Activated CD4-positive, CD25-positive, alpha-beta regulatory T cell treated with anti-CD3 and anti-CD28 coated beads, Interleukin-2, amount 50 U/mL, for 24 hours (primary cell): ENCODE results near the gene STARD3NL.
"Not testable (repeated sequence)": the region's sequence is repeated elsewhere in the genome, so short reads cannot be mapped to it uniquely, and the experiment has no call there.

ENCODE experiments used
- ATAC-seq, 2 donors: fragments of 150-1000 bp; cut with Tn5 transposase; one replicate each; pipeline ENCODE4 v1.10.0; 2021; ENCODE audit warnings: mild to moderate bottlenecking in 1 of 2, moderate library complexity in 1 of 2

STARD3NL gene

DNA sequence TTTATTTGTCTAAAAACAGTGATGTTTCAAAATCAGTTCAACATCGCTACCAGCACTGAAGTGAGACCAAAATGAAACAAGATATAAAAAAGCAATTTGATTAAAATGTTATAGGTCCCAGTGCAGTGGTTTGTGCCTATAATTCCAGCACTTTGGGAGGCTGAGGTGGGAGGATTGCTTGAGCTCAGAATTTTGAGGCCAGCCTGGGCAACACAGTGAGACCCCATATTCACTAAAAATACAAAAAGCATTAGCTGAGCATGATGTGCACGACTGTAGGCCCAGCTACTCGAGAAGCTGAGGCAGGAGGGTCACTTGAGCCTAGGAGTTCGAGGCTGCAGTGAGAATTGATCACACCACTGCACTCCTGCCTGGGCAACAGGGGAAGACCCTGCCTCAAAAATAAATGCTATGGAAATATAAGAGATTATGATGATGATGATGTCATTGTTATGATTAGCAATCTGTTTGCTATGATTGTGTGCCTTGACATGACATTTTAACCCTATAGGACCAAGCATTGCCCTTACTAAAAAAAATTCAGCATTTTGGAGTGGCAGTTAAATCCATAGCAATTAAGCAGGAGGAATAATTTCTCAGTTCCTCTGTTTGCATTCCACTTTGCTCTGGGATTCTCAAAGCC, 91.8 kb downstream of the STARD3NL start:
- not testable (repeated sequence) for ATAC-seq

GRCh38 chr7:38270405-38270804, 92.4 kb downstream of the STARD3NL start:
- not testable (repeated sequence) for ATAC-seq

DNA sequence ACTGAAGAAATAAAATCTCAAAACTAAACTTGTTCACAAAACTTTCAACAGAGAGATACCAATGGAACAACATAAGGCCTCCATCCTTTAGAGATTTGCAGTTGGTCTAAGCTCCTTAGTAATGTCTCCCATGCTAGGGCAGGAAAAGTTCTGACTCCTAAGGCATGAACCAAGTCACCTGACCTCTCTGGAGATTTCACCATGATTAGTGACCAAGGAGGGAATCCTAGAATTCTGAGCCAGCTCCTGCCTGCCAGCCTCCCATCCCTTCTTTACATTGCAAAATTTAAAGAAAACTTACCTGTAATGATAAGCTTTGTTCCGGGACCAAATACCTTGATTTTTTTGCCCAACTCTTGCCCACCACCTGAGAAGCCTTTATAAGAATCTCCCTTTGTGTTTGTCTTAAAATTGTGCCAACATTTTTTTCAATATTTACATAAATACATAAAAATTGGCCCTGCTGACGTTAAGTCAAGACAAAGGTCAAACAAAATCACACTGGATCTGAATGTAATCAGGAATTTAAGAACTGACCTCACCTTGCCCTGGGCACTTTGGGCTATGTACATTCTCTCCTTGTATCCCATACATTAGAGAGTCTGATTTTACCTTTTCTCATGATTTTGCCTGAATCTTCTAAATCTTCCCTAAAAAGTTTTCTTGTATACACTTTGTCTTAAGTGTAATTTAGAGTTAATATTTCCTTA, 95.4 kb downstream of the STARD3NL start, which contains the start of gene TARP:
Gene TARP (minus strand): TSS at position 351 of the 710 bp plus-strand sequence.
- ATAC-seq, result no peak

DNA sequence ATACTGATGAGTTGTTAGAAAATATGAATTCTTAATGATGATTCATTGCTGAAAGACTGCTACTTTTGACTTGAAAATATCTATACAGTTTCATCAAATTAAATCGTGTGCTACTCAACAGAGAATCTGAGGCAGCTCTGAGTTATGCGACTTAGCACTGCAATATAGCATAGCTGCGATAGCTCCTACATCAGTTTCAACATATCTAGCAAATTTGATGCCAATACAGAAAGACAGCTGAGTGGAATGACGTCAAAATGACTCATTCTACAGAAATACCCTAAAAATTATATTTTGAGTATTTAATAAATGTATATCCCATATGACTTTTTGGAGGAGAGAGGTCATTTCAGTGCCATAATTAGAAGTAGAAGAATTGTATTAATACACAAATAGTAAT, 96.4 kb downstream of the STARD3NL start:
- no peak for ATAC-seq

- no peak for ATAC-seq
These were observed 97.0 kb downstream of the STARD3NL start for GRCh38 chr7:38274927-38275620.

DNA sequence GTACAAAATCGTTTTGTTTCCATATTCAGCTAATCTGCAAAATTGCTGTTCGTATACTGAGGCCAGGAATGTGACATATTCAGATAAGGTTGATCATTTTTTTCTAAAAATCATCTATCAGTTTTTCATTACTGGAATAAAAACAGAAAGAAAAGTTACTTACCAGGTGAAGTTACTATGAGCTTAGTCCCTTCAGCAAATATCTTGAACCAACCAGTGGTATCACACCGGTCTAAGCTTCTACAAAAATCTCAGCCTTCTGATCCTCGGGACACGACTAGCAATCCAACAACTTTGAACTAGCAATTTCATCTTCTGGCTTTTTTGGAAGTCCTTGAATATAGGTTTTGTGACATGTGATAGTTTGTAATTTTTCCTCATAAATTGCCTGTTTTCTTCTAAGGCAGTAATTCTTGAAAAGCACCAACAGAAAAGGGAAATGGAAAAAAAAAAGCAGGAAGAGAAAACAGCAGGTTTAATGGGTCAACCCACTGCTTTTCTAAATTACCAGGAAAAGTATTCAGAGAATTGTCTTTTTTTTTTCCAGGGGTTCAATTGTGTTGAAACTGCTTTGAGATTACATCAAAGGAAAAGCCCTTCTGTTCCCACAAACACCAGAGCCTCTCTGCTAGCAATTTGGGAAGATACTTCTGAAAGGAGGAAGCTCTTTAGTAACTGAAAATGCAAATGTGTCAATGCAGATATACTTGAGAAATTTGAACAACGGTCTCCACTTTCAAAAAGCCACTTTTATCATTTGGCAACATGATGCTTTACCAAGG, 98.2 kb downstream of the STARD3NL start:
- no peak for ATAC-seq

- no peak for ATAC-seq
These were observed 102.0 kb downstream of the STARD3NL start for GRCh38 chr7:38280000-38280399.
